ENCODE data around the gene SYTL3.

Gene SYTL3

GRCh38 chr6:158625881-158626305, 24.0 kb upstream of the SYTL3 start:
- no peak overlapping the region for H3K4me3 ChIP-seq (ENCODE audit: low read length)
- no peak for DNase-seq (ENCODE audit: low read depth)
- TF ChIP-seq, protein P1, sequence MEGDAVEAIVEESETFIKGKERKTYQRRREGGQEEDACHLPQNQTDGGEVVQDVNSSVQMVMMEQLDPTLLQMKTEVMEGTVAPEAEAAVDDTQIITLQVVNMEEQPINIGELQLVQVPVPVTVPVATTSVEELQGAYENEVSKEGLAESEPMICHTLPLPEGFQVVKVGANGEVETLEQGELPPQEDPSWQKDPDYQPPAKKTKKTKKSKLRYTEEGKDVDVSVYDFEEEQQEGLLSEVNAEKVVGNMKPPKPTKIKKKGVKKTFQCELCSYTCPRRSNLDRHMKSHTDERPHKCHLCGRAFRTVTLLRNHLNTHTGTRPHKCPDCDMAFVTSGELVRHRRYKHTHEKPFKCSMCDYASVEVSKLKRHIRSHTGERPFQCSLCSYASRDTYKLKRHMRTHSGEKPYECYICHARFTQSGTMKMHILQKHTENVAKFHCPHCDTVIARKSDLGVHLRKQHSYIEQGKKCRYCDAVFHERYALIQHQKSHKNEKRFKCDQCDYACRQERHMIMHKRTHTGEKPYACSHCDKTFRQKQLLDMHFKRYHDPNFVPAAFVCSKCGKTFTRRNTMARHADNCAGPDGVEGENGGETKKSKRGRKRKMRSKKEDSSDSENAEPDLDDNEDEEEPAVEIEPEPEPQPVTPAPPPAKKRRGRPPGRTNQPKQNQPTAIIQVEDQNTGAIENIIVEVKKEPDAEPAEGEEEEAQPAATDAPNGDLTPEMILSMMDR (conservative IDR thresholded peaks at IDR 0.05; ENCODE audit: low read length) = no peak

- TF ChIP-seq, protein P1 (conservative IDR thresholded peaks at IDR 0.05; ENCODE audit: low read length) = no peak
- no peak overlapping the region for H3K4me3 ChIP-seq (ENCODE audit: low read length)
- no peak for DNase-seq (ENCODE audit: low read depth)
Measured at GRCh38 chr6:158626360-158627167, 23.3 kb upstream of the SYTL3 start.

DNA sequence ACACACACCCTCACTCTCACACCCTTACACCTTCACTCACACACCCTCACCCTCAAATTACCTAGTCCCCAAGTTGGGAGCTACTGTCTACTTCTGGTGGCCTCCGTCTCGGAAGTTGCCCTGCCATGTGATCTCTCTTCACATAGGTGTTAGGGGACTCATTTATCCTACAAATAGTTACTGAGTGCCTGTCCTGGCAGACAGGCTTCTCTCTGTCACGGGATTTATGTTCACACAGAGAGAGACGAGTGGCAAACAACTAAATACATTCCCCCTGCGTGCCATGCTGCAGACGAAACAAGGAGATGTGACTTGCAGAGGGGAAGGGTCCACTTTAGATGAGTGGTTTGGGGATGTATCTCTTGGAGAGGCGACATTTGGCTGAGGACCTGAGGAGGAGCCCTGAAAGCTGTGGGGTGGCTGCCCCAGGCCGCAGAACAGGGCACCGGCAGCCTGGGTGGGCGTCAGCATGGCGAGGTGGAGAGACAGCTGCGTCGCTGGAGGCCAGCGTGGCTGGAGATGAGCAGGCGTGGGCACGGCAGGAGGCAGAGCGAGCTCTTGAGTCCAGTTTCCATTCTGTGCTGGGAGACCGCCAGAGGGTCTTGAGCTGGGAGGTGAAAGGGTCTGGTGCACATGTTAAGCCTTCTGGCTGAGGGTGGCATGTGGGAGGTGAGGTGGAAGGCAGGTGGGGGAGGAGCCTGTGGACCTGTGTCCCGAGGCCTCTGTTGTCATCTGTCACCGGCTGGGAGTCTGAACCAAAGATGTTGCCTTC, 22.5 kb upstream of the SYTL3 start:
- TF ChIP-seq, protein P1 (conservative IDR thresholded peaks at IDR 0.05; ENCODE audit: low read length) = no peak
- DNase-seq (ENCODE audit: low read depth) = no peak
- no peak overlapping the region for H3K4me3 ChIP-seq (ENCODE audit: low read length)

DNA sequence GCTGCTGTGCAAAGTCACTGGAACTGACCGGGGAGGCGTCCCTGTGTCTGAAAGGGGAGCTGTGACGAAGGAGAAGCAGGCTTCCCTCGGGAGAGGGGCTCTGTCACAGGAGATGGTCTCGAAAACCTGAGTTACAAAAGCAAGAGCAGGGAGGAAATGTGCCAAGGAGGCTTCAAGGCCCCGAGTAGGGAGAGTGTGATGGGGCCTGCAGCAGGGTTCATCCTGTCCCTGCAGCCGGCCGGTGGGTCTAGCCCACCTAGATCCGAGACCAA, 22.0 kb upstream of the SYTL3 start:
- TF ChIP-seq, protein P1 (conservative IDR thresholded peaks at IDR 0.05; ENCODE audit: low read length) = no peak
- no peak for DNase-seq (ENCODE audit: low read depth)
- no peak overlapping the region for H3K4me3 ChIP-seq (ENCODE audit: low read length)

DNA sequence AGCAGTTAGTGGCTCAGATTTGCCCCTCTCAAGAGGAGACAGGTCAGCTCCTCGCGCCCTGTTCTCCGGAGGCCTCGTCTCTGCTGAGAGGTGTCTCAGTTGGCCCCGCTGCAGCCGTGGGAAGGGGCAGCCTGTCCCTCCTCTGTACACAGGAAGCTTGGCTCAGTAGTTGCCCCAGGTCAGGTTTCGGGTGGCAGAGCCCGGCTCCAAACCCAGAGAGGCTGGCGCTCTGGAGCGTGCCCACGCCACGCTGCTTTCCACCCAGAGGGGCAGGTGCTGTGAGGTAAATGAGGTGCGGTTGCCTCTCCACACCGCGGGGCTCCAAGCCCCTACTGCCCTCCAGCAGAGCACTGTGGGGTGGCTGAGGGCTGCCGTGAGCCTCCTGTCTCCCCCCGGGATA, 21.3 kb upstream of the SYTL3 start:
- H3K4me3 ChIP-seq (ENCODE audit: low read length) = no peak overlapping the region
- TF ChIP-seq, protein P1 (conservative IDR thresholded peaks at IDR 0.05; ENCODE audit: low read length) = no peak
- DNase-seq (ENCODE audit: low read depth) = no peak

DNA sequence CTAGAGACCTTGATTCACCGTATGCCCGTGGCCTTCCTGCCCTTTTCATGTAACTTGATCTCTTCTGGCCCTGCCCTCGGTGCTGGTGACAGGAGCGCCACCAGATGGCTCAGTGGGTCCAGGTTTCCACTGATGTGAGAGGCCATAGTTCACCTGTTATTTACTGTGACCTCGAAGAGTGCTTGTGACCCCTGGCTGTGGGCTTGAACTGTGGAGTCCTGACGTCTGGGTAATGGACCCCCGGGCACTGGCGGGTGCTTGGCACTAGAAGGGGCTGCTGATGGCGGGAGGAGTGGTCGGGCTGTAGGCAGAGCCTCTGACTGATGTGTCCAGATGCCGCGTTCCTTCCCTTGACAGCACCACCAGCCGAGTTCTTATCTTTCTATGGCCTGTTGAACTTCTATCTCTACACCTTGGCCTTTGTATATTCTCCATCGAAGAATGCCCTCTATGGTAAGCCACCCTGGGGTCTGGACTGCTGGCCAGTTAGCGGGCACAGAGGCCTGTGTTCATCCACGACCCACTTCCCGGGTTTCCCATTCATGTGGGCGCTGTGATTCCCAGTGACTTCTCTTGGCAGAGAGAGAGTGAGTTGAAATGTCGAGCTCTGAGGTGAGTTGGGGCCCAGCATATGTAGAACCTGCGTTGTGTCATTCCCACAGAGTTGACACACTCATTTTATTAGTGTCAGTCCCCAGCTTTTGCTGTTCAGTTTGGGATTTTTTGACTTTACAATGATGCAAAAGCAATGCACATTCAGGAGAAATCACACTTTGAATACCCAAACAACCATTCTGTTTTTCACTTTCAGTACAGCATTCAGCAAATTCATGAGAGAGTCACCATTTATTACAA, 20.3 kb upstream of the SYTL3 start:
- no peak for DNase-seq (ENCODE audit: low read depth)
- TF ChIP-seq, protein P1 (conservative IDR thresholded peaks at IDR 0.05; ENCODE audit: low read length) = no peak; the same call in 1 of the 2 replicates
- no peak overlapping the region for H3K4me3 ChIP-seq (ENCODE audit: low read length)

All from AG10803 (cell line).